PC-9 (cell line): ENCODE measurements around the gene BCL11B. TPM values are rescaled to one million over a fixed set of nuclear protein-coding genes. Genes with fewer than 3 reads are reported as not detected.

Experiments
- BruUV-seq: library from RNA; stranded (reverse); fragments of 400-500 nt; replicated peaks from 2 replicates; lab custom pipeline; 2021; lab: Mats Ljungman, UMichigan
- CTCF ChIA-PET: fragments of 300-600 bp; sonication (Branson Sonifier 250); formaldehyde crosslinking; loops from one replicate; lab custom pipeline; 2022; ENCODE audit warnings: antibody characterized with exemption; lab: Charles Lee
- POLR2A ChIA-PET: fragments of 300-600 bp; sonication (Branson Sonifier 250); formaldehyde crosslinking; loops from one replicate; lab custom pipeline; 2022; ENCODE audit warnings: antibody characterized with exemption; ENCODE audit not compliant: unreplicated experiment; lab: Charles Lee
- DNase-seq, 2 experiments: peaks; one replicate each; pipeline versions ENCODE4 v3.0.0 to v3.0.0-alpha.2; 2015 to 2022; ENCODE audit warnings: mixed read lengths in 1 of 2
- H2AFZ ChIP-seq: fragments of 200-600 bp; sonication (generic); 2 replicates; pipeline ENCODE4 v1.8.1; 2017; ENCODE audit warnings: antibody characterized with exemption
- H3F3A ChIP-seq: fragments of 200-600 bp; sonication (generic); 2 replicates; pipeline ENCODE4 v1.8.1; 2017; ENCODE audit warnings: antibody characterized with exemption, mild to moderate bottlenecking, low read depth; ENCODE audit not compliant: insufficient read depth
- H3K27ac ChIP-seq: fragments of 200-600 bp; sonication (generic); 2 replicates; pipeline ENCODE4 v1.6.1; 2016; ENCODE audit warnings: mixed run types
- H3K27me3 ChIP-seq: fragments of 200-600 bp; sonication (generic); 2 replicates; pipeline ENCODE4 v1.6.1; 2016; ENCODE audit warnings: low read depth, mixed run types; ENCODE audit not compliant: insufficient read depth
- H3K36me3 ChIP-seq: fragments of 200-600 bp; sonication (generic); 2 replicates; pipeline ENCODE4 v1.6.1; 2016; ENCODE audit warnings: low read depth, mixed run types
- H3K4me1 ChIP-seq: fragments of 200-600 bp; sonication (generic); replicated peaks from 2 replicates; pipeline ENCODE4 v1.6.1; 2016; ENCODE audit warnings: mixed run types; ENCODE audit not compliant: insufficient read depth
- H3K4me2 ChIP-seq: fragments of 200-600 bp; sonication (generic); 2 replicates; pipeline ENCODE4 v1.6.1; 2017; ENCODE audit warnings: mixed run types
- H3K4me3 ChIP-seq: fragments of 200-600 bp; sonication (generic); 2 replicates; pipeline ENCODE4 v1.6.1; 2016; ENCODE audit warnings: mixed run types
- H3K79me2 ChIP-seq: fragments of 200-600 bp; sonication (generic); 2 replicates; pipeline ENCODE4 v1.6.1; 2017; ENCODE audit warnings: low read depth, mixed run types
- H3K9me2 ChIP-seq: fragments of 200-600 bp; sonication (generic); 2 replicates; pipeline ENCODE4 v1.8.1; 2017; ENCODE audit warnings: mild to moderate bottlenecking; ENCODE audit not compliant: insufficient read depth
- H3K9me3 ChIP-seq: fragments of 200-600 bp; sonication (generic); 2 replicates; pipeline ENCODE4 v1.8.1; 2016; ENCODE audit warnings: low read depth; ENCODE audit not compliant: insufficient read depth
- H4K20me1 ChIP-seq: fragments of 200-600 bp; sonication (generic); 2 replicates; pipeline ENCODE4 v1.8.1; 2017; ENCODE audit not compliant: insufficient read depth
- CTCF ChIP-seq: fragments of 200-600 bp; sonication (generic); conservative IDR thresholded peaks from 2 replicates; pipeline ENCODE4 v1.6.1; 2017; ENCODE audit warnings: mixed run types, antibody characterized with exemption, mild to moderate bottlenecking, moderate library complexity
- EZH2 ChIP-seq: fragments of 200-600 bp; sonication (generic); IDR thresholded peaks from 2 replicates; pipeline ENCODE4 v1.8.0; 2017; ENCODE audit warnings: antibody characterized with exemption, low read depth
- intact Hi-C: fragments of 100-400 bp; cut with micrococcal nuclease; formaldehyde crosslinking; loops from one replicate; pipeline ENCODE4 v1.10.0; 2022; ENCODE audit not compliant: unreplicated experiment
- total RNA-seq: library from RNA; stranded (reverse); gene quantifications from 2 replicates; pipeline ENCODE4 v1.2.3, GENCODE V29; 2021

The BCL11B gene
- total RNA-seq, 1 experiment from 2014 or later, result not detected

DNA sequence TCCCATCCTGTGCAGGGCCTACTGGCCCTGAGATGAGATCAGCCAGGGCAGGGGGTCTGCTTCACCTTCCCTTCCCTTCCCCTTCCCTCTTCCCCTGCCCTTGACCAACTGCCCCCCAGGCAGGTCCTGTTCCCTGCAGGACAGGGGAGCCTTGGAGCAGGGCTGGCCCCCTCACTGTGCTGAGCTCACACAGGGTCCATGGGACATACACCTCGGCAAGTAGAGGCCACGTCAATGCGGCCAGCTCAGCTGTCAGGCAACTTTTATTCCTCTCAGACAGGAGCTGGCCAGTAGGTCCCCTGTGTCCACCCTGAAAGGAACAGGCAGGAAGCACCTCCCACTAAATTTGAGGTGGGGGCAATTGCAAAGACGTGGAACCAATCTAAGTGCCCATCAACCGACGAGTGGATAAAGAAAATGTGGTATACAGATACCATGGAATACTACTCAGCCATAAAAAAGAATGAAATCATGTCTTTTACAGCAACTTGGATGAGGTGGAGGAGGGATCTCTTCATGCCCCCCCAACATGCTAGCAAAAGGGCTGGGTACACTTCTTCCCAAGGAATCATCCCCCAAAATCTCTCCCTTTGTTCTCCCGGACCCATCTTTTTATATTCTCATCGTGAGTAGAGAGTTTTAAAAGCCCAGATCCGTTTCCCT is 148.7 kb downstream of the BCL11B start:
- Histone ChIP-seq H3K79me2 (no peaks in the 10 kb centered on the region), H3K27me3 (peaks cover 36% of the 10 kb centered on the region; the same call in 1 of the 2 replicates), H2AFZ (no peak overlapping the region), H3K36me3 (no peaks in the 10 kb centered on the region), H3K4me3 (no peak overlapping the region), H3K9me3 (no peaks in the 10 kb centered on the region), H3K9me2 (no peaks in the 10 kb centered on the region), H3K27ac (no peak overlapping the region), H3F3A (no peaks in the 10 kb centered on the region), H3K4me1 (no peaks in the 10 kb centered on the region), H3K4me2 (no peak overlapping the region), H4K20me1 (no peaks in the 10 kb centered on the region)
- DNase-seq, result no peak
- TF ChIP-seq CTCF (no peak), EZH2 (no peak)
- intact Hi-C loops, result no loop called here
- POLR2A ChIA-PET, result no interaction called here
- BruUV-seq, result no TSS peak
- CTCF ChIA-PET, result interaction anchor here (0.6 kb wide), 1 partner anchor 232 kb away, joined by 5 read pairs; no protein-coding TSS in a partner anchor

GRCh38 chr14:99122521-99123125 is 149.4 kb downstream of the BCL11B start:
- Histone ChIP-seq H3K9me2 (no peaks in the 10 kb centered on the region), H3K4me1 (no peaks in the 10 kb centered on the region), H3K4me3 (no peak overlapping the region), H3K9me3 (no peaks in the 10 kb centered on the region), H3K79me2 (no peaks in the 10 kb centered on the region), H4K20me1 (no peaks in the 10 kb centered on the region), H3K27ac (no peak overlapping the region), H3K36me3 (no peaks in the 10 kb centered on the region), H2AFZ (no peak overlapping the region), H3F3A (no peaks in the 10 kb centered on the region), H3K27me3 (peaks cover 31% of the 10 kb centered on the region; the same call in 1 of the 2 replicates), H3K4me2 (no peak overlapping the region)
- intact Hi-C loops, result no loop called here
- CTCF ChIA-PET, result interaction anchor here (0.6 kb wide), 1 partner anchor 233 kb away, joined by 5 read pairs; no protein-coding TSS in a partner anchor
- BruUV-seq, result no TSS peak
- TF ChIP-seq CTCF (no peak), EZH2 (no peak)
- POLR2A ChIA-PET, result no interaction called here
- DNase-seq, result no peak

- TF ChIP-seq EZH2 (no peak), CTCF (no peak)
- BruUV-seq, result no TSS peak
- ChIA-PET POLR2A (no interaction called here), CTCF (no interaction called here)
- H3K27ac ChIP-seq, result no peak overlapping the region
- no peaks in the 10 kb centered on the region for H3K36me3 ChIP-seq
- H3F3A ChIP-seq, result no peaks in the 10 kb centered on the region
- no peak overlapping the region for H3K4me2 ChIP-seq
- H4K20me1 ChIP-seq, result no peaks in the 10 kb centered on the region
- no peak for DNase-seq
- no peaks in the 10 kb centered on the region for H3K9me2 ChIP-seq
- H2AFZ ChIP-seq, result no peak overlapping the region
- no peak overlapping the region for H3K4me3 ChIP-seq
- no peaks in the 10 kb centered on the region for H3K4me1 ChIP-seq
- no peaks in the 10 kb centered on the region for H3K9me3 ChIP-seq
- no peaks in the 10 kb centered on the region for H3K79me2 ChIP-seq
- intact Hi-C loops, result no loop called here
- peaks cover 32% of the 10 kb centered on the region; the same call in 1 of the 2 replicates for H3K27me3 ChIP-seq
Measured at GRCh38 chr14:99121319-99121875, 150.6 kb downstream of the BCL11B start.
